IPS-20b (cell line): ENCODE results near the gene PIK3R5.

ENCODE experiments used
- H3K27ac ChIP-seq: one replicate; pipeline ENCODE4 v1.5.1; 2013; ENCODE audit warnings: low read length
- H3K27me3 ChIP-seq: 2 replicates; pipeline ENCODE4 v1.6.1; 2013; ENCODE audit warnings: mild to moderate bottlenecking, low read length, inconsistent platforms; ENCODE audit not compliant: insufficient read depth
- H3K36me3 ChIP-seq: 2 replicates; pipeline ENCODE4 v1.6.1; 2013; ENCODE audit warnings: low read depth, mild to moderate bottlenecking, inconsistent platforms, low read length, moderate library complexity; ENCODE audit not compliant: insufficient read depth
- H3K4me1 ChIP-seq: 2 replicates; pipeline ENCODE4 v1.6.1; 2013; ENCODE audit warnings: mild to moderate bottlenecking, control low read depth, inconsistent platforms, low read length, moderate library complexity; ENCODE audit not compliant: insufficient read depth
- H3K4me3 ChIP-seq: 2 replicates; pipeline ENCODE4 v1.5.1; 2013; ENCODE audit warnings: mild to moderate bottlenecking, low read length, inconsistent platforms
- H3K9ac ChIP-seq: 2 replicates; pipeline ENCODE4 v1.6.1; 2013; ENCODE audit warnings: low read depth, mild to moderate bottlenecking, inconsistent platforms, low read length, moderate library complexity
- H3K9me3 ChIP-seq: 2 replicates; pipeline ENCODE4 v1.6.1; 2013; ENCODE audit warnings: mild to moderate bottlenecking, low read depth, low read length, inconsistent platforms; ENCODE audit not compliant: insufficient read depth

The PIK3R5 gene

GRCh38 chr17:8881606-8882005 lies 83.9 kb downstream of the PIK3R5 start:
- Histone ChIP-seq H3K9me3 (no peaks in the 10 kb centered on the region), H3K36me3 (no peaks in the 10 kb centered on the region), H3K27me3 (no peaks in the 10 kb centered on the region), H3K9ac (no peak overlapping the region), H3K4me1 (no peaks in the 10 kb centered on the region), H3K4me3 (no peak overlapping the region), H3K27ac (no peak overlapping the region)

GRCh38 chr17:8880466-8880865 lies 85.0 kb downstream of the PIK3R5 start:
- Histone ChIP-seq H3K9me3 (no peaks in the 10 kb centered on the region), H3K4me3 (no peak overlapping the region), H3K36me3 (no peaks in the 10 kb centered on the region), H3K27ac (no peak overlapping the region), H3K4me1 (no peaks in the 10 kb centered on the region), H3K9ac (no peak overlapping the region), H3K27me3 (no peaks in the 10 kb centered on the region)

GRCh38 chr17:8879410-8879809 lies 86.1 kb downstream of the PIK3R5 start:
- Histone ChIP-seq H3K27ac (no peak overlapping the region), H3K36me3 (no peaks in the 10 kb centered on the region), H3K9me3 (no peaks in the 10 kb centered on the region), H3K4me1 (no peaks in the 10 kb centered on the region), H3K9ac (no peak overlapping the region), H3K4me3 (no peak overlapping the region), H3K27me3 (no peaks in the 10 kb centered on the region)

- Histone ChIP-seq H3K36me3 (no peaks in the 10 kb centered on the region), H3K4me1 (no peaks in the 10 kb centered on the region), H3K9me3 (no peaks in the 10 kb centered on the region), H3K27me3 (no peaks in the 10 kb centered on the region), H3K27ac (no peak overlapping the region), H3K9ac (no peak overlapping the region), H3K4me3 (no peak overlapping the region)
Measured at GRCh38 chr17:8877984-8878383, 87.5 kb downstream of the PIK3R5 start.

GRCh38 chr17:8875957-8876356 lies 89.5 kb downstream of the PIK3R5 start:
- Histone ChIP-seq H3K36me3 (no peaks in the 10 kb centered on the region), H3K9me3 (no peaks in the 10 kb centered on the region), H3K27me3 (no peaks in the 10 kb centered on the region), H3K4me1 (no peaks in the 10 kb centered on the region), H3K27ac (no peak overlapping the region), H3K9ac (no peak overlapping the region), H3K4me3 (no peak overlapping the region)

GRCh38 chr17:8875436-8875835 lies 90.1 kb downstream of the PIK3R5 start:
- no peaks in the 10 kb centered on the region for H3K9me3 ChIP-seq
- no peaks in the 10 kb centered on the region for H3K27me3 ChIP-seq
- no peak overlapping the region for H3K27ac ChIP-seq
- no peak overlapping the region for H3K4me3 ChIP-seq
- H3K4me1 ChIP-seq: no peaks in the 10 kb centered on the region
- no peak overlapping the region for H3K9ac ChIP-seq
- no peaks in the 10 kb centered on the region for H3K36me3 ChIP-seq

- no peak overlapping the region for H3K27ac ChIP-seq
- H3K9ac ChIP-seq: no peak overlapping the region
- no peaks in the 10 kb centered on the region for H3K4me1 ChIP-seq
- H3K36me3 ChIP-seq: no peaks in the 10 kb centered on the region
- no peaks in the 10 kb centered on the region for H3K9me3 ChIP-seq
- no peaks in the 10 kb centered on the region for H3K27me3 ChIP-seq
- H3K4me3 ChIP-seq: no peak overlapping the region
Measured at GRCh38 chr17:8873801-8874715, 91.4 kb downstream of the PIK3R5 start.

- Histone ChIP-seq H3K9ac (no peak overlapping the region), H3K9me3 (no peaks in the 10 kb centered on the region), H3K27me3 (no peaks in the 10 kb centered on the region), H3K4me1 (no peaks in the 10 kb centered on the region), H3K36me3 (no peaks in the 10 kb centered on the region), H3K4me3 (no peak overlapping the region), H3K27ac (no peak overlapping the region)
Measured at GRCh38 chr17:8872705-8873435, 92.6 kb downstream of the PIK3R5 start.

GRCh38 chr17:8872036-8872704 lies 93.3 kb downstream of the PIK3R5 start:
- Histone ChIP-seq H3K4me3 (no peak overlapping the region), H3K27me3 (no peaks in the 10 kb centered on the region), H3K27ac (no peak overlapping the region), H3K36me3 (no peaks in the 10 kb centered on the region), H3K4me1 (no peaks in the 10 kb centered on the region), H3K9ac (no peak overlapping the region), H3K9me3 (no peaks in the 10 kb centered on the region)

GRCh38 chr17:8871081-8871581 lies 94.4 kb downstream of the PIK3R5 start:
- H3K9me3 ChIP-seq: no peaks in the 10 kb centered on the region
- no peaks in the 10 kb centered on the region for H3K4me1 ChIP-seq
- H3K4me3 ChIP-seq: no peak overlapping the region
- no peaks in the 10 kb centered on the region for H3K36me3 ChIP-seq
- no peak overlapping the region for H3K27ac ChIP-seq
- no peaks in the 10 kb centered on the region for H3K27me3 ChIP-seq
- no peak overlapping the region for H3K9ac ChIP-seq

- Histone ChIP-seq H3K27ac (no peak overlapping the region), H3K36me3 (no peaks in the 10 kb centered on the region), H3K4me3 (no peak overlapping the region), H3K27me3 (no peaks in the 10 kb centered on the region), H3K9ac (no peak overlapping the region), H3K4me1 (no peaks in the 10 kb centered on the region), H3K9me3 (no peaks in the 10 kb centered on the region)
Measured at GRCh38 chr17:8870406-8871040, 95.0 kb downstream of the PIK3R5 start.
